ENCODE results near the gene C9orf50.

C9orf50 gene

GRCh38 chr9:129646252-129646651 is 25.4 kb upstream of the C9orf50 start:
- H3K4me3 ChIP-seq (ENCODE audit: low read depth in 1 of 2, low read length in 2 of 2) = no peak overlapping the region
- peaks cover 5% of the 10 kb centered on the region for H3K4me1 ChIP-seq (ENCODE audit: insufficient read depth, low read length)
- no peaks in the 10 kb centered on the region for H3K36me3 ChIP-seq (ENCODE audit: insufficient read depth, low read length)
- H3K9ac ChIP-seq (ENCODE audit: low read length) = no peak overlapping the region
- no peaks in the 10 kb centered on the region for H3K27me3 ChIP-seq (ENCODE audit: control insufficient read depth in 1 of 2, insufficient read depth in 2 of 2, low read length in 2 of 2)
- no peak overlapping the region for H3K27ac ChIP-seq (ENCODE audit: low read depth, low read length)
- no peaks in the 10 kb centered on the region for H3K9me3 ChIP-seq (ENCODE audit: low read length)

GRCh38 chr9:129644902-129645301 is 24.0 kb upstream of the C9orf50 start:
- Histone ChIP-seq H3K4me1 (ENCODE audit: insufficient read depth, low read length) (peaks cover 18% of the 10 kb centered on the region), H3K9ac (ENCODE audit: low read length) (no peak overlapping the region), H3K4me3 (ENCODE audit: low read depth in 1 of 2, low read length in 2 of 2) (no peak overlapping the region), H3K36me3 (ENCODE audit: insufficient read depth, low read length) (no peaks in the 10 kb centered on the region), H3K9me3 (ENCODE audit: low read length) (no peaks in the 10 kb centered on the region), H3K27me3 (ENCODE audit: control insufficient read depth in 1 of 2, insufficient read depth in 2 of 2, low read length in 2 of 2) (no peaks in the 10 kb centered on the region), H3K27ac (ENCODE audit: low read depth, low read length) (no peak overlapping the region)

GRCh38 chr9:129644365-129644764 is 23.5 kb upstream of the C9orf50 start:
- no peak overlapping the region for H3K4me3 ChIP-seq (ENCODE audit: low read depth in 1 of 2, low read length in 2 of 2)
- no peak overlapping the region for H3K27ac ChIP-seq (ENCODE audit: low read depth, low read length)
- no peaks in the 10 kb centered on the region for H3K9me3 ChIP-seq (ENCODE audit: low read length)
- no peak overlapping the region for H3K9ac ChIP-seq (ENCODE audit: low read length)
- peaks cover 2% of the 10 kb centered on the region for H3K36me3 ChIP-seq (ENCODE audit: insufficient read depth, low read length)
- no peaks in the 10 kb centered on the region for H3K27me3 ChIP-seq (ENCODE audit: control insufficient read depth in 1 of 2, insufficient read depth in 2 of 2, low read length in 2 of 2)
- peaks cover 21% of the 10 kb centered on the region for H3K4me1 ChIP-seq (ENCODE audit: insufficient read depth, low read length)

- H3K9ac ChIP-seq (ENCODE audit: low read length) = no peak overlapping the region
- peaks cover 8% of the 10 kb centered on the region for H3K36me3 ChIP-seq (ENCODE audit: insufficient read depth, low read length)
- no peak overlapping the region for H3K27ac ChIP-seq (ENCODE audit: low read depth, low read length)
- H3K27me3 ChIP-seq (ENCODE audit: control insufficient read depth in 1 of 2, insufficient read depth in 2 of 2, low read length in 2 of 2) = no peaks in the 10 kb centered on the region
- no peak overlapping the region for H3K4me3 ChIP-seq (ENCODE audit: low read depth in 1 of 2, low read length in 2 of 2)
- peaks cover 21% of the 10 kb centered on the region for H3K4me1 ChIP-seq (ENCODE audit: insufficient read depth, low read length)
- H3K9me3 ChIP-seq (ENCODE audit: low read length) = no peaks in the 10 kb centered on the region
Observed at GRCh38 chr9:129643706-129644105, 22.8 kb upstream of the C9orf50 start.

- H3K27ac ChIP-seq (ENCODE audit: low read depth, low read length) = peak within 1 kb of the TSS; percentile 86
- peak within 1 kb of the TSS; percentile 53 for H3K9ac ChIP-seq (ENCODE audit: low read length)
- peaks cover 21% of the 10 kb centered on the region for H3K4me1 ChIP-seq (ENCODE audit: insufficient read depth, low read length)
- H3K4me3 ChIP-seq (ENCODE audit: low read depth in 1 of 2, low read length in 2 of 2) = peak within 1 kb of the TSS; percentile 87 to 88
- H3K27me3 ChIP-seq (ENCODE audit: control insufficient read depth in 1 of 2, insufficient read depth in 2 of 2, low read length in 2 of 2) = no peaks in the 10 kb centered on the region
- H3K9me3 ChIP-seq (ENCODE audit: low read length) = no peaks in the 10 kb centered on the region
- peaks cover 26% of the 10 kb centered on the region for H3K36me3 ChIP-seq (ENCODE audit: insufficient read depth, low read length)
Observed at GRCh38 chr9:129641750-129642585, 21.1 kb upstream of the C9orf50 start, which contains the start of gene ASB6. Gene ASB6 (minus strand): TSS chr9:129642151. CDS start chr9:129641999, 152 bp downstream.

- H3K27me3 ChIP-seq (ENCODE audit: control insufficient read depth in 1 of 2, insufficient read depth in 2 of 2, low read length in 2 of 2) = no peaks in the 10 kb centered on the region
- H3K27ac ChIP-seq (ENCODE audit: low read depth, low read length) = peak overlapping the region; percentile 59
- no peaks in the 10 kb centered on the region for H3K9me3 ChIP-seq (ENCODE audit: low read length)
Observed at GRCh38 chr9:129640871-129641749, 20.2 kb upstream of the C9orf50 start.

GRCh38 chr9:129640086-129640870 is 19.4 kb upstream of the C9orf50 start:
- Histone ChIP-seq H3K27ac (ENCODE audit: low read depth, low read length) (no peak overlapping the region), H3K9me3 (ENCODE audit: low read length) (no peaks in the 10 kb centered on the region), H3K4me3 (ENCODE audit: low read depth in 1 of 2, low read length in 2 of 2) (peak overlapping the region in 1 of 2 donors; percentile 87), H3K9ac (ENCODE audit: low read length) (no peak overlapping the region), H3K36me3 (ENCODE audit: insufficient read depth, low read length) (peaks cover 34% of the 10 kb centered on the region), H3K4me1 (ENCODE audit: insufficient read depth, low read length) (peaks cover 21% of the 10 kb centered on the region), H3K27me3 (ENCODE audit: control insufficient read depth in 1 of 2, insufficient read depth in 2 of 2, low read length in 2 of 2) (no peaks in the 10 kb centered on the region)

More at GRCh38 chr9:129640871-129641749, 20.2 kb upstream of the C9orf50 start:
- H3K4me1 ChIP-seq (ENCODE audit: insufficient read depth, low read length) = peaks cover 21% of the 10 kb centered on the region
- H3K4me3 ChIP-seq (ENCODE audit: low read depth in 1 of 2, low read length in 2 of 2) = peak overlapping the region; percentile 87 to 88
- H3K36me3 ChIP-seq (ENCODE audit: insufficient read depth, low read length) = peaks cover 28% of the 10 kb centered on the region
- peak overlapping the region; percentile 53 for H3K9ac ChIP-seq (ENCODE audit: low read length)

- no peak overlapping the region for H3K9ac ChIP-seq (ENCODE audit: low read length)
- peaks cover 21% of the 10 kb centered on the region for H3K4me1 ChIP-seq (ENCODE audit: insufficient read depth, low read length)
- no peaks in the 10 kb centered on the region for H3K27me3 ChIP-seq (ENCODE audit: control insufficient read depth in 1 of 2, insufficient read depth in 2 of 2, low read length in 2 of 2)
- no peak overlapping the region for H3K27ac ChIP-seq (ENCODE audit: low read depth, low read length)
- no peak overlapping the region for H3K4me3 ChIP-seq (ENCODE audit: low read depth in 1 of 2, low read length in 2 of 2)
- H3K9me3 ChIP-seq (ENCODE audit: low read length) = no peaks in the 10 kb centered on the region
- H3K36me3 ChIP-seq (ENCODE audit: insufficient read depth, low read length) = peaks cover 38% of the 10 kb centered on the region
Observed at GRCh38 chr9:129639756-129640085, 18.8 kb upstream of the C9orf50 start.

GRCh38 chr9:129639034-129639630 is 18.2 kb upstream of the C9orf50 start:
- H3K27ac ChIP-seq (ENCODE audit: low read depth, low read length) = no peak overlapping the region
- H3K27me3 ChIP-seq (ENCODE audit: control insufficient read depth in 1 of 2, insufficient read depth in 2 of 2, low read length in 2 of 2) = no peaks in the 10 kb centered on the region
- H3K4me3 ChIP-seq (ENCODE audit: low read depth in 1 of 2, low read length in 2 of 2) = no peak overlapping the region
- H3K9ac ChIP-seq (ENCODE audit: low read length) = no peak overlapping the region
- H3K36me3 ChIP-seq (ENCODE audit: insufficient read depth, low read length) = peaks cover 44% of the 10 kb centered on the region
- H3K9me3 ChIP-seq (ENCODE audit: low read length) = no peaks in the 10 kb centered on the region
- peaks cover 21% of the 10 kb centered on the region for H3K4me1 ChIP-seq (ENCODE audit: insufficient read depth, low read length)

GRCh38 chr9:129637673-129638439 is 17.0 kb upstream of the C9orf50 start:
- H3K4me1 ChIP-seq (ENCODE audit: insufficient read depth, low read length) = peaks cover 21% of the 10 kb centered on the region
- no peaks in the 10 kb centered on the region for H3K9me3 ChIP-seq (ENCODE audit: low read length)
- no peak overlapping the region for H3K4me3 ChIP-seq (ENCODE audit: low read depth in 1 of 2, low read length in 2 of 2)
- H3K27me3 ChIP-seq (ENCODE audit: control insufficient read depth in 1 of 2, insufficient read depth in 2 of 2, low read length in 2 of 2) = no peaks in the 10 kb centered on the region
- H3K9ac ChIP-seq (ENCODE audit: low read length) = no peak overlapping the region
- no peak overlapping the region for H3K27ac ChIP-seq (ENCODE audit: low read depth, low read length)
- peaks cover 57% of the 10 kb centered on the region for H3K36me3 ChIP-seq (ENCODE audit: insufficient read depth, low read length)

Data from muscle layer of colon (tissue), 2 donors.